Mucosa of descending colon (tissue), 3 donors: ENCODE results near the gene ZNF385D. TPM values are rescaled to one million over a fixed set of nuclear protein-coding genes. Genes with fewer than 3 reads are reported as not detected.

Source experiments
- ATAC-seq: fragments of 200-7000 bp; cut with Tn5 transposase; one replicate; pipeline ENCODE4 v1.9.1; 2020; ENCODE audit warnings: mild to moderate bottlenecking, moderate library complexity
- DNase-seq, 3 donors: peaks; one replicate each; pipeline ENCODE4 v3.0.0-alpha.2; 2020
- H3K36me3 ChIP-seq: fragments of 200-600 bp; one replicate; pipeline ENCODE4 v1.8.0; 2021; ENCODE audit warnings: low read depth, mild to moderate bottlenecking
- H3K4me1 ChIP-seq: fragments of 200-600 bp; one replicate; pipeline ENCODE4 v1.8.0; 2021; ENCODE audit warnings: low read depth, mild to moderate bottlenecking
- H3K4me3 ChIP-seq: fragments of 200-600 bp; one replicate; pipeline ENCODE4 v1.8.0; 2021; ENCODE audit warnings: mild to moderate bottlenecking
- H3K9me3 ChIP-seq: fragments of 200-600 bp; one replicate; pipeline ENCODE4 v1.8.0; 2021; ENCODE audit warnings: mild to moderate bottlenecking
- CTCF ChIP-seq: fragments of 200-600 bp; IDR thresholded peaks from one replicate; pipeline ENCODE4 v1.8.0; 2022; ENCODE audit warnings: antibody characterized with exemption, mild to moderate bottlenecking
- intact Hi-C, 2 donors: fragments of 100-400 bp; cut with DNase I in 1 of 2; cut with micrococcal nuclease in 1 of 2; formaldehyde crosslinking; loops; one replicate each; pipeline versions ENCODE4 v1.11.0 to v1.11.1; 2022; cut with DNase I, micrococcal nuclease
- total RNA-seq, 3 donors: library from RNA; stranded (reverse); fragmentation: NEBNext Ultra II Directional in 2 of 3; extraction: Animal tissue kit (Norgen Biotek cat#: 25700) in 2 of 3; gene quantifications; one replicate each; pipeline versions ENCODE4 v1.2.1 to v1.2.4, GENCODE V29; 2021 to 2023
- donor health status: DM: no; HTN: no; CAD: no; lungs with moderate emphysema.
- donor health status: DM: no; HTN: no; CAD: no.
- donor health status: DM: no; HTN: yes; CAD: no.

Gene ZNF385D
- total RNA-seq, 3 donors from 2014 or later, result 1.9 to 3.1 (median 2.8) TPM

GRCh38 chr3:21755896-21756295 lies 4.9 kb upstream of the ZNF385D start:
- no peaks in the 10 kb centered on the region for H3K4me1 ChIP-seq
- intact Hi-C loops, result no loop called here
- H3K9me3 ChIP-seq, result no peaks in the 10 kb centered on the region
- DNase-seq (no peak), ATAC-seq (no peak)
- H3K4me3 ChIP-seq, result no peak overlapping the region
- H3K36me3 ChIP-seq, result no peaks in the 10 kb centered on the region
- no peak for TF ChIP-seq CTCF

- Histone ChIP-seq H3K9me3 (no peaks in the 10 kb centered on the region), H3K4me1 (no peaks in the 10 kb centered on the region), H3K4me3 (no peak overlapping the region), H3K36me3 (no peaks in the 10 kb centered on the region)
- no peak for TF ChIP-seq CTCF
- intact Hi-C loops, result no loop called here
- ATAC-seq (no peak), DNase-seq (no peak)
These were observed 3.8 kb upstream of the ZNF385D start for GRCh38 chr3:21754839-21755238.

- ATAC-seq, result no peak
- DNase-seq, result no peak
- TF ChIP-seq CTCF, result no peak
- intact Hi-C loops, result no loop called here
- H3K4me3 ChIP-seq, result no peak overlapping the region
- H3K36me3 ChIP-seq, result no peaks in the 10 kb centered on the region
- H3K9me3 ChIP-seq, result no peaks in the 10 kb centered on the region
- H3K4me1 ChIP-seq, result no peaks in the 10 kb centered on the region
These were observed 1.8 kb upstream of the ZNF385D start for GRCh38 chr3:21752749-21753347.

GRCh38 chr3:21751886-21752285 lies 876 bp upstream of the ZNF385D start:
- ATAC-seq, result no peak
- no peaks in the 10 kb centered on the region for H3K36me3 ChIP-seq
- H3K4me3 ChIP-seq, result no peak overlapping the region
- no peak for DNase-seq
- no peaks in the 10 kb centered on the region for H3K9me3 ChIP-seq
- intact Hi-C loops, result no loop called here
- H3K4me1 ChIP-seq, result no peaks in the 10 kb centered on the region
- no peak for TF ChIP-seq CTCF

- no peaks in the 10 kb centered on the region for H3K36me3 ChIP-seq
- DNase-seq (no peak), ATAC-seq (no peak)
- no peak for TF ChIP-seq CTCF
- H3K4me1 ChIP-seq, result no peaks in the 10 kb centered on the region
- no peaks in the 10 kb centered on the region for H3K9me3 ChIP-seq
- H3K4me3 ChIP-seq, result no peak overlapping the region
- intact Hi-C loops, result no loop called here
These were observed 822 bp downstream of the ZNF385D start for GRCh38 chr3:21750080-21750696.
